GM12878 (cell line): Measurements from ENCODE around the gene SUSD1. TPM values are rescaled to one million over a fixed set of nuclear protein-coding genes. Genes with fewer than 3 reads are reported as not detected.

Experiments
- ATAC-seq: fragments of 200-7000 bp; cut with Tn5 transposase; 3 replicates; pipeline ENCODE4 v1.9.1; 2020; ENCODE audit warnings: mild to moderate bottlenecking, moderate library complexity
- BruUV-seq: library from RNA; stranded (reverse); fragments of 400-500 nt; replicated peaks from 2 replicates; lab custom pipeline; 2021; lab: Mats Ljungman, UMichigan
- CTCF ChIA-PET: fragments of 300-600 bp; sonication (Branson Sonifier 250); formaldehyde crosslinking; extraction: SDS; loops from one replicate; lab custom pipeline; 2021; ENCODE audit warnings: inconsistent platforms; lab: Yijun Ruan, JAX
- POLR2A ChIA-PET: fragments of 350-600 bp; formaldehyde crosslinking; extraction: SDS; loops from one replicate; lab custom pipeline; 2021; ENCODE audit warnings: inconsistent platforms; lab: Charles Lee
- RAD21 ChIA-PET: fragments of 300-600 bp; sonication (Branson Sonifier 250); formaldehyde crosslinking; loops from one replicate; lab custom pipeline; 2023; ENCODE audit warnings: antibody characterized with exemption; ENCODE audit not compliant: unreplicated experiment; lab: Charles Lee
- SMC1A ChIA-PET: fragments of 300-600 bp; sonication (Branson Sonifier 250); formaldehyde crosslinking; loops from one replicate; lab custom pipeline; 2023; ENCODE audit not compliant: unreplicated experiment, uncharacterized antibody; lab: Charles Lee
- DNase-seq: peaks from one replicate; pipeline ENCODE4 v3.0.0-alpha.2; 2011; ENCODE audit warnings: low read depth, low spot score
- FAIRE-seq: peaks from 3 replicates; lab custom pipeline; 2011; peaks lifted over from hg19 to GRCh38; lab: Jason Lieb, UNC
- H2AFZ ChIP-seq: 2 replicates; pipeline ENCODE4 v1.6.0; 2011; ENCODE audit warnings: low read depth, low read length, control low read depth; ENCODE audit not compliant: control insufficient read depth
- H3K27ac ChIP-seq: 2 replicates; pipeline ENCODE4 v1.5.1; 2011; ENCODE audit warnings: control low read depth; ENCODE audit not compliant: control insufficient read depth, insufficient read depth
- H3K27me3 ChIP-seq, 2 experiments: replicated peaks in 1 of 2; 2 replicates each; pipeline versions ENCODE4 v1.6.0 to v1.6.1; 2011; ENCODE audit warnings: low read length in 1 of 2; ENCODE audit not compliant: control insufficient read depth in 2 of 2, insufficient read depth in 2 of 2
- H3K36me3 ChIP-seq, 2 experiments: 2 replicates each; pipeline ENCODE4 v1.5.1; 2011; ENCODE audit warnings: low read length in 1 of 2; ENCODE audit not compliant: control insufficient read depth in 2 of 2, insufficient read depth in 2 of 2
- H3K4me1 ChIP-seq: 2 replicates; pipeline ENCODE4 v1.6.1; 2011; ENCODE audit warnings: mild to moderate bottlenecking, low read length, moderate library complexity, mixed read lengths; ENCODE audit not compliant: control insufficient read depth, insufficient read depth
- H3K4me2 ChIP-seq: 2 replicates; pipeline ENCODE4 v1.6.0; 2011; ENCODE audit warnings: control low read depth; ENCODE audit not compliant: control insufficient read depth, insufficient read depth
- H3K4me3 ChIP-seq: fragments of 200-600 bp; sonication (generic); 2 replicates; pipeline ENCODE4 v1.5.1; 2016
- H3K79me2 ChIP-seq: 2 replicates; pipeline ENCODE4 v1.6.0; 2011; ENCODE audit warnings: low read length; ENCODE audit not compliant: control insufficient read depth, insufficient read depth
- H3K9ac ChIP-seq: 2 replicates; pipeline ENCODE4 v1.8.0; 2011; ENCODE audit warnings: low read length, control low read depth, mixed read lengths; ENCODE audit not compliant: control insufficient read depth, insufficient read depth
- H3K9me3 ChIP-seq: replicated peaks from 3 replicates; pipeline ENCODE4 v1.5.1; 2011; ENCODE audit warnings: mild to moderate bottlenecking, low read length; ENCODE audit not compliant: control insufficient read depth, insufficient read depth
- H4K20me1 ChIP-seq: 2 replicates; pipeline ENCODE4 v1.6.0; 2011; ENCODE audit not compliant: control insufficient read depth, insufficient read depth
- GATAD2B ChIP-seq: fragments of 450-650 bp; conservative IDR thresholded peaks from 2 replicates; pipeline ENCODE4 v1.6.1; 2017; ENCODE audit warnings: low read depth, mild to moderate bottlenecking, moderate library complexity
- HDGF ChIP-seq: fragments of 450-650 bp; IDR thresholded peaks from 2 replicates; pipeline ENCODE4 v1.6.1; 2016; ENCODE audit warnings: antibody characterized with exemption
- IKZF1 ChIP-seq: fragments of 450-650 bp; conservative IDR thresholded peaks from 2 replicates; pipeline ENCODE4 v1.6.1; 2017; ENCODE audit warnings: antibody characterized with exemption, mild to moderate bottlenecking
- IKZF2 ChIP-seq, 2 experiments: fragments of 450-650 bp; IDR thresholded peaks; 2 replicates each; pipeline ENCODE4 v1.6.1; 2017; ENCODE audit warnings: mild to moderate bottlenecking in 2 of 2, moderate library complexity in 2 of 2
- MEF2B ChIP-seq: fragments of 450-650 bp; IDR thresholded peaks from 2 replicates; pipeline ENCODE4 v1.6.1; 2018; ENCODE audit warnings: mild to moderate bottlenecking, moderate library complexity; ENCODE audit not compliant: partially characterized antibody, poor library complexity, severe bottlenecking
- NFYA ChIP-seq: IDR thresholded peaks from 2 replicates; pipeline ENCODE4 v1.6.1; 2011; ENCODE audit warnings: low read depth, mild to moderate bottlenecking, low read length, improper control_type of control experiment, borderline replicate concordance
- NRF1 ChIP-seq: conservative IDR thresholded peaks from 2 replicates; pipeline ENCODE4 v1.6.1; 2011; ENCODE audit warnings: mild to moderate bottlenecking, low read depth, low read length, improper control_type of control experiment
- SREBF2 ChIP-seq: IDR thresholded peaks from 2 replicates; pipeline ENCODE4 v1.6.1; 2012; ENCODE audit warnings: mild to moderate bottlenecking, low read length
- TCF12 ChIP-seq: IDR thresholded peaks from 2 replicates; pipeline ENCODE4 v1.6.1; 2011; ENCODE audit warnings: low read depth, mild to moderate bottlenecking, low read length
- TCF3 ChIP-seq: IDR thresholded peaks from 2 replicates; pipeline ENCODE4 v1.6.1; 2012; ENCODE audit warnings: low read depth, mild to moderate bottlenecking, low read length, borderline replicate concordance; ENCODE audit not compliant: insufficient read depth
- ZNF274 ChIP-seq: IDR thresholded peaks from one replicate; pipeline ENCODE4 v1.8.0; 2011; ENCODE audit not compliant: insufficient read length, insufficient read depth
- ZSCAN29 ChIP-seq: fragments of 450-650 bp; IDR thresholded peaks from 2 replicates; pipeline ENCODE4 v1.6.1; 2017; ENCODE audit warnings: mild to moderate bottlenecking, moderate library complexity
- WGBS: methylation state at CpG from one replicate; pipeline ENCODE4 v1.1.6; 2016; ENCODE audit warnings: low lambda C conversion rate; ENCODE audit not compliant: insufficient replicate concordance, insufficient coverage; ENCODE audit errors: missing lambda C conversion rate; 5-methylcytosine and 5-hydroxymethylcytosine counted together
- in situ Hi-C: fragments of 300-500 bp; cut with MboI; formaldehyde crosslinking; loops from 9 replicates; pipeline ENCODE4 v1.14.3; 2018; ENCODE audit warnings: mixed read lengths
- intact Hi-C: fragments of 100-400 bp; cut with micrococcal nuclease; formaldehyde crosslinking; loops from one replicate; pipeline ENCODE4 v1.14.2; 2022; ENCODE audit not compliant: unreplicated experiment
- polyA plus RNA-seq, 11 experiments: library from polyadenylated mRNA; depleted of rRNA in 4 of 11; unstranded in 6 of 11; stranded (reverse) in 5 of 11; fragments of >200 nt; fragmentation: Nextera tagmentation in 4 of 11; fragmentation: Illumina TruSeq in 1 of 11; extraction: Ambion mirVana in 4 of 11; extraction: Trizol in 1 of 11; gene quantifications; 1 replicate in 1 of 11; 2 replicates in 10 of 11; pipeline versions ENCODE4 v1.2.1 to v1.2.3, GENCODE V29; 2011 to 2016; ENCODE audit warnings: inconsistent platforms in 2 of 11, missing spikeins in 2 of 11, low read depth in 1 of 11
- total RNA-seq, 4 experiments: library from RNA; depleted of rRNA in 3 of 4; stranded (reverse); fragments of >200 nt in 3 of 4; fragmentation: Illumina TruSeq in 1 of 4; extraction: Trizol in 1 of 4; gene quantifications; 2 replicates each; pipeline versions ENCODE4 v1.2.1 to v1.2.3, GENCODE V29; 2013 to 2021
- TF ChIP-seq, protein P1 (sequence below): fragments of 450-650 bp; IDR thresholded peaks from 2 replicates; pipeline ENCODE4 v1.6.1; 2017; ENCODE audit warnings: mild to moderate bottlenecking, low read depth, inconsistent platforms; ENCODE audit not compliant: poor library complexity, severe bottlenecking
- TF ChIP-seq, protein P2 (sequence below): fragments of 450-650 bp; formaldehyde crosslinking; IDR thresholded peaks from 2 replicates; pipeline ENCODE4 v1.4.0; 2022; ENCODE audit warnings: mild to moderate bottlenecking, moderate library complexity

Gene SUSD1
- total and polyA plus RNA-seq, 10 of the 15 experiments (the other 5 are each of a cell fraction or from before 2014, with no cell fraction given) = 6.7 to 20.8 (median 13.2) TPM

DNA sequence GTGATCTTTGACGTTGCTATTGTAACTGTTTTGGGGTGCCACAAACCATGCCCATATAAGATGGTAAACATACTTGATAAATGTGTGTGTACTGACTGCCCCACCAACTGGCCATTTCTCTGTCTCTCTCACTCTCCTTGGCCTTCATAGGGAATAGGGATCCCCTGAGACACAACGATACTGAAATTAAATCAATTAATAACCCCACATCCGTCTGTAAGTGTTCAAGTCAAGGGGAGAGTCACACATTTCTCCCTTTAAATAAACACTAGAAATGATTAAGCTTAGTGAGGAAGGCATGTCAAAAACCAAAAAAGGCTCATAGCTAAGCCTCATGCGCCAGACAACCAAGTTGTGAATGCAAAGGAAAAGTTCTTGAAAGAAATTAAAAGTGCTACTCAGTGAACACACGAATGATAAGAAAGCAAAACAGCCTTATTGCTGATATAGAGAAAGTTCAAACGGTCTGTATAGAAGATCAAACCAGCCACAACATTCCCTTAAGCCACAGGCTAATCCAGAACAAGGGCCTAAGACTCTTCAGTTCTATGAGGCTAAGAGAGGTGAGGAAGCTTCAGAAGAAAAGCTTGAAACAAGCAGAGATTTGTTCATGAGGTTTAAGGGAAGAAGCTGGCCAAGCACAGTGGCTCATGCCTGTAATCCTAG lies 167.4 kb downstream of the SUSD1 start:
- Histone ChIP-seq H3K9ac (no peak overlapping the region), H3K27me3 (no peaks in the 10 kb centered on the region), H3K9me3 (no peaks in the 10 kb centered on the region), H3K27ac (peak overlapping the region; percentile 47), H3K36me3 (no peaks in the 10 kb centered on the region), H3K79me2 (no peaks in the 10 kb centered on the region), H3K4me2 (0 out of 2 replicates have a peak overlapping the region, but pooled peaks have one; percentile 18), H3K4me3 (no peak overlapping the region), H3K4me1 (peaks cover 46% of the 10 kb centered on the region), H4K20me1 (no peaks in the 10 kb centered on the region), H2AFZ (peak overlapping the region; percentile 65)
- DNase-seq = no peak
- no peak for FAIRE-seq
- CTCF ChIA-PET = interaction anchor here (1.0 to 2.3 kb wide), 15 partner anchors 9 to 248 kb away, joined by 3 to 9 read pairs (median 6); no protein-coding TSS in a partner anchor
- POLR2A ChIA-PET = interaction anchor here (1.0 to 1.6 kb wide), 5 partner anchors 14 to 111 kb away, joined by 3 to 6 read pairs (median 4); partner anchors contain the start of gene UGCG
- RAD21 ChIA-PET = interaction anchor here (0.8 to 2.8 kb wide), 16 partner anchors 9 to 104 kb away, joined by 3 to 25 read pairs (median 4); no protein-coding TSS in a partner anchor
- WGBS = 66% methylated on average over 6 of the region's 6 CpGs
- ATAC-seq = peak; percentile 7
- no TSS peak for BruUV-seq
- in situ Hi-C loops (loop anchor here (25.0 kb wide), 1 partner anchor 1870 kb away; no protein-coding TSS in a partner anchor), intact Hi-C loops (no loop called here)
- SMC1A ChIA-PET = interaction anchor here (0.7 to 4.5 kb wide), 19 partner anchors 10 to 322 kb away, joined by 3 to 45 read pairs (median 5); no protein-coding TSS in a partner anchor
- TF ChIP-seq NRF1 (no peak), TCF3 (no peak), GATAD2B (no peak), IKZF1 (peak; percentile 43; the same call in 1 of the 2 replicates), HDGF (no peak), IKZF2 (IDR thresholded peaks at IDR 0.05) (peak in 1 of 2 experiments; percentile 30; a peak in 3 of 4 replicates), NFYA (no peak), SREBF2 (no peak), MEF2B (peak; percentile 67), ZSCAN29 (no peak), ZNF274 (no peak), TCF12 (no peak)
- TF ChIP-seq, protein P1, sequence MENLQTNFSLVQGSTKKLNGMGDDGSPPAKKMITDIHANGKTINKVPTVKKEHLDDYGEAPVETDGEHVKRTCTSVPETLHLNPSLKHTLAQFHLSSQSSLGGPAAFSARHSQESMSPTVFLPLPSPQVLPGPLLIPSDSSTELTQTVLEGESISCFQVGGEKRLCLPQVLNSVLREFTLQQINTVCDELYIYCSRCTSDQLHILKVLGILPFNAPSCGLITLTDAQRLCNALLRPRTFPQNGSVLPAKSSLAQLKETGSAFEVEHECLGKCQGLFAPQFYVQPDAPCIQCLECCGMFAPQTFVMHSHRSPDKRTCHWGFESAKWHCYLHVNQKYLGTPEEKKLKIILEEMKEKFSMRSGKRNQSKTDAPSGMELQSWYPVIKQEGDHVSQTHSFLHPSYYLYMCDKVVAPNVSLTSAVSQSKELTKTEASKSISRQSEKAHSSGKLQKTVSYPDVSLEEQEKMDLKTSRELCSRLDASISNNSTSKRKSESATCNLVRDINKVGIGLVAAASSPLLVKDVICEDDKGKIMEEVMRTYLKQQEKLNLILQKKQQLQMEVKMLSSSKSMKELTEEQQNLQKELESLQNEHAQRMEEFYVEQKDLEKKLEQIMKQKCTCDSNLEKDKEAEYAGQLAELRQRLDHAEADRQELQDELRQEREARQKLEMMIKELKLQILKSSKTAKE = no peak
- TF ChIP-seq, protein P2, sequence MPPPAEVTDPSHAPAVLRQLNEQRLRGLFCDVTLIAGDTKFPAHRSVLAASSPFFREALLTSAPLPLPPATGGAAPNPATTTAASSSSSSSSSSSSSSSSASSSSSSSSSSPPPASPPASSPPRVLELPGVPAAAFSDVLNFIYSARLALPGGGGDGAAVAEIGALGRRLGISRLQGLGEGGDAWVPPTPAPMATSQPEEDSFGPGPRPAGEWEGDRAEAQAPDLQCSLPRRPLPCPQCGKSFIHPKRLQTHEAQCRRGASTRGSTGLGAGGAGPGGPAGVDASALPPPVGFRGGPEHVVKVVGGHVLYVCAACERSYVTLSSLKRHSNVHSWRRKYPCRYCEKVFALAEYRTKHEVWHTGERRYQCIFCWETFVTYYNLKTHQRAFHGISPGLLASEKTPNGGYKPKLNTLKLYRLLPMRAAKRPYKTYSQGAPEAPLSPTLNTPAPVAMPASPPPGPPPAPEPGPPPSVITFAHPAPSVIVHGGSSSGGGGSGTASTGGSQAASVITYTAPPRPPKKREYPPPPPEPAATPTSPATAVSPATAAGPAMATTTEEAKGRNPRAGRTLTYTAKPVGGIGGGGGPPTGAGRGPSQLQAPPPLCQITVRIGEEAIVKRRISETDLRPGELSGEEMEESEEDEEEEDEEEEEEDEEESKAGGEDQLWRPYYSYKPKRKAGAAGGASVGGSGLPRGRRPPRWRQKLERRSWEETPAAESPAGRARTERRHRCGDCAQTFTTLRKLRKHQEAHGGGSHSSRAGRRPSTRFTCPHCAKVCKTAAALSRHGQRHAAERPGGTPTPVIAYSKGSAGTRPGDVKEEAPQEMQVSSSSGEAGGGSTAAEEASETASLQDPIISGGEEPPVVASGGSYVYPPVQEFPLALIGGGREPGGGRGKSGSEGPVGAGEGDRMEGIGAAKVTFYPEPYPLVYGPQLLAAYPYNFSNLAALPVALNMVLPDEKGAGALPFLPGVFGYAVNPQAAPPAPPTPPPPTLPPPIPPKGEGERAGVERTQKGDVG (CRISPR knock-in tag) = no peak
